Endothelial cell of umbilical vein (primary cell): ENCODE data around the gene TERT. TPM values are rescaled to one million over a fixed set of nuclear protein-coding genes. Genes with fewer than 3 reads are reported as not detected.

Source experiments
- BruUV-seq: library from RNA; stranded (reverse); fragments of 400-500 nt; replicated peaks from 2 replicates; lab custom pipeline; 2021; lab: Mats Ljungman, UMichigan
- CTCF ChIA-PET: fragments of 300-600, 350-600 bp; sonication (Branson Sonifier 250); formaldehyde crosslinking; loops from one replicate; lab custom pipeline; 2021; ENCODE audit warnings: antibody characterized with exemption, inconsistent platforms; lab: Charles Lee
- POLR2A ChIA-PET: fragments of 300-600, 350-600 bp; sonication (Branson Sonifier 250); formaldehyde crosslinking; loops from one replicate; lab custom pipeline; 2021; ENCODE audit warnings: antibody characterized with exemption, inconsistent platforms; lab: Charles Lee
- DNase-seq: peaks from one replicate; pipeline ENCODE4 v3.0.0-alpha.2; 2011; ENCODE audit warnings: low read depth, low spot score
- FAIRE-seq: peaks from 2 replicates; lab custom pipeline; 2011; peaks lifted over from hg19 to GRCh38; lab: Jason Lieb, UNC
- H2AFZ ChIP-seq: 2 replicates; pipeline ENCODE4 v1.6.0; 2012; ENCODE audit warnings: low read depth, low read length, control low read depth, inconsistent platforms
- H3K27ac ChIP-seq: 2 replicates; pipeline ENCODE4 v1.5.1; 2011; ENCODE audit warnings: low read depth, mild to moderate bottlenecking, control low read depth, low read length, moderate library complexity; ENCODE audit not compliant: insufficient read depth
- H3K27me3 ChIP-seq, 2 experiments: 2 replicates each; pipeline versions ENCODE4 v1.6.0 to v1.6.1; 2011; ENCODE audit warnings: low read length in 2 of 2, mixed read lengths in 1 of 2; ENCODE audit not compliant: control insufficient read depth in 2 of 2, insufficient read depth in 2 of 2
- H3K36me3 ChIP-seq, 2 experiments: 2 replicates in 1 of 2; 3 replicates in 1 of 2; pipeline ENCODE4 v1.5.1; 2011; ENCODE audit warnings: low read length in 2 of 2, mild to moderate bottlenecking in 1 of 2, moderate library complexity in 1 of 2; ENCODE audit not compliant: control insufficient read depth in 2 of 2, insufficient read depth in 2 of 2; ENCODE audit errors: extremely low read depth in 1 of 2
- H3K4me1 ChIP-seq: 3 replicates; pipeline ENCODE4 v1.5.1; 2011; ENCODE audit warnings: mild to moderate bottlenecking, low read length; ENCODE audit not compliant: control insufficient read depth, insufficient read depth; ENCODE audit errors: extremely low read depth
- H3K4me2 ChIP-seq: 2 replicates; pipeline ENCODE4 v1.6.1; 2011; ENCODE audit warnings: low read length, control low read depth, mixed read lengths; ENCODE audit not compliant: insufficient read depth
- H3K4me3 ChIP-seq, 3 experiments: fragments of 200-600 bp in 1 of 3; sonication (generic), shearing (Covaris generic) in 1 of 3; replicated peaks in 1 of 3; 2 replicates each; pipeline ENCODE4 v1.5.1; 2011 to 2016; ENCODE audit warnings: control low read depth in 3 of 3, low read length in 3 of 3, mild to moderate bottlenecking in 2 of 3, inconsistent platforms in 1 of 3, low read depth in 1 of 3, moderate library complexity in 1 of 3; ENCODE audit not compliant: insufficient read depth in 1 of 3
- H3K79me2 ChIP-seq: 2 replicates; pipeline ENCODE4 v1.6.0; 2012; ENCODE audit warnings: low read length, inconsistent platforms; ENCODE audit not compliant: control insufficient read depth, insufficient read depth
- H3K9ac ChIP-seq: replicated peaks from 2 replicates; pipeline ENCODE3; 2011; ENCODE audit warnings: low read length, control low read depth; ENCODE audit not compliant: insufficient read depth; ENCODE audit errors: extremely low read depth
- H3K9me1 ChIP-seq: replicated peaks from 3 replicates; pipeline ENCODE4 v1.6.0; 2011; ENCODE audit warnings: mild to moderate bottlenecking, low read length; ENCODE audit not compliant: control insufficient read depth, insufficient read depth; ENCODE audit errors: extremely low read depth
- H3K9me3 ChIP-seq: replicated peaks from 2 replicates; pipeline ENCODE4 v1.5.1; 2012; ENCODE audit warnings: low read length, inconsistent platforms; ENCODE audit not compliant: control insufficient read depth, insufficient read depth
- H4K20me1 ChIP-seq: replicated peaks from 2 replicates; pipeline ENCODE3; 2011; ENCODE audit warnings: mild to moderate bottlenecking, low read length; ENCODE audit not compliant: control insufficient read depth, insufficient read depth; ENCODE audit errors: extremely low read depth
- EZH2 ChIP-seq: IDR thresholded peaks from 2 replicates; pipeline ENCODE4 v1.6.1; 2012; ENCODE audit warnings: borderline replicate concordance, low read depth, mild to moderate bottlenecking, moderate library complexity, low read length, inconsistent platforms; ENCODE audit not compliant: severe bottlenecking
- FOS ChIP-seq: IDR thresholded peaks from 2 replicates; pipeline ENCODE4 v1.6.1; 2011; ENCODE audit warnings: mild to moderate bottlenecking, low read length, moderate library complexity, borderline replicate concordance; ENCODE audit not compliant: insufficient read depth
- GATA2 ChIP-seq: IDR thresholded peaks from 2 replicates; pipeline ENCODE4 v1.7.0; 2011; ENCODE audit warnings: low read depth, mild to moderate bottlenecking, moderate library complexity, mixed read lengths, low read length; ENCODE audit not compliant: insufficient read length, insufficient read depth
- JUN ChIP-seq: IDR thresholded peaks from 2 replicates; pipeline ENCODE4 v1.6.1; 2011; ENCODE audit warnings: borderline replicate concordance, low read depth; ENCODE audit not compliant: insufficient read length, insufficient read depth
- MYC ChIP-seq: IDR thresholded peaks from one replicate; pipeline ENCODE4 v1.6.1; 2011; ENCODE audit warnings: mild to moderate bottlenecking, low read depth, low read length
- POLR2A ChIP-seq: IDR thresholded peaks from 2 replicates; pipeline ENCODE4 v1.6.1; 2012; ENCODE audit warnings: low read depth, mild to moderate bottlenecking, control low read depth, low read length
- POLR2AphosphoS5 ChIP-seq: IDR thresholded peaks from 2 replicates; pipeline ENCODE4 v1.6.1; 2012; ENCODE audit warnings: low read depth, mild to moderate bottlenecking, control low read depth, low read length, moderate library complexity; ENCODE audit not compliant: insufficient read depth
- dilution Hi-C: fragments of 300-500 bp; cut with MboI; formaldehyde crosslinking; loops from one replicate; pipeline ENCODE4 v1.15.0; 2019; ENCODE audit warnings: low sequenced_read_pairs; ENCODE audit not compliant: extremely low pct_ligation_motif_present
- intact Hi-C: fragments of 100-400 bp; cut with micrococcal nuclease; formaldehyde crosslinking; loops from one replicate; pipeline ENCODE4 v1.10.0; 2022
- polyA plus RNA-seq, 4 experiments: library from polyadenylated mRNA; depleted of rRNA in 3 of 4; stranded (reverse) in 3 of 4; unstranded in 1 of 4; fragments of >200 nt; gene quantifications; 2 replicates each; pipeline versions ENCODE4 v1.2.1 to v1.2.3, GENCODE V29; 2011 to 2012; ENCODE audit warnings: missing spikeins in 1 of 4
- total RNA-seq: library from RNA; stranded (reverse); gene quantifications from 2 replicates; pipeline ENCODE4 v1.2.3, GENCODE V29; 2021
- TF ChIP-seq, protein P1 (sequence below): IDR thresholded peaks from 2 replicates; pipeline ENCODE4 v1.6.1; 2011; ENCODE audit not compliant: insufficient read depth, insufficient read length
- TF ChIP-seq, protein P2 (sequence below), 2 donors: IDR thresholded peaks; 1 replicate in 1 of 2; 2 replicates in 1 of 2; pipeline ENCODE4 v1.5.1; 2011; ENCODE audit warnings: low read length in 2 of 2, mild to moderate bottlenecking in 2 of 2, moderate library complexity in 2 of 2, control low read depth in 1 of 2, inconsistent platforms in 1 of 2, low read depth in 1 of 2; ENCODE audit not compliant: insufficient read depth in 1 of 2; ENCODE audit errors: extremely low read depth in 1 of 2

TERT gene
- total and polyA plus RNA-seq, 2 donors (not counting 3 experiments of a cell fraction or from before 2014, with no cell fraction given), result 0.04 TPM; not detected in 1

DNA sequence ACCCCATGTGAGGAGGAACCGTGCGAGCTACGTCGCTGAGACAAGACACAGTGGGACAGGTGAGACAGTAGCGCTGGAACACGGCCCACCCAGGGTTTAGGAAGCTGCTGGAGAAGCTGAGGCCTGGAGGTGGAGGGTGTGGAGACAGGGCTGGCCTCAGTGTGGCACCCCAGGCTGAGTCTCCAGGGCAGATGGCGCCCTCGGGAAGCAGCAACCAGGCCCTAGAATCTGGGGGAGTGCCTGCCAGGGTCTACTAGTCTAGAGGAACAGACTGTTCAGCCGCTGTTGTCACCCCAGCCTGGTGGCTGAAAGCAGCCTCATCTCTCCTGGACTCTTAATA, 4.6 kb upstream of the TERT start:
- Histone ChIP-seq H2AFZ (no peak overlapping the region), H3K9me3 (no peaks in the 10 kb centered on the region), H3K79me2 (no peaks in the 10 kb centered on the region), H3K27ac (no peak overlapping the region), H3K27me3 (peaks cover 0 to 20% of the 10 kb centered on the region in 2 experiments), H3K9ac (no peak overlapping the region), H3K4me1 (no peaks in the 10 kb centered on the region), H3K4me2 (no peak overlapping the region), H4K20me1 (no peaks in the 10 kb centered on the region), H3K9me1 (no peaks in the 10 kb centered on the region), H3K4me3 (no peak overlapping the region), H3K36me3 (no peaks in the 10 kb centered on the region)
- no peak for FAIRE-seq
- dilution Hi-C loops (no loop called here), intact Hi-C loops (no loop called here)
- TF ChIP-seq POLR2A, result no peak
- no peak for TF ChIP-seq MYC
- no peak for TF ChIP-seq JUN
- no peak for TF ChIP-seq EZH2
- no peak for TF ChIP-seq FOS
- TF ChIP-seq, protein P1, sequence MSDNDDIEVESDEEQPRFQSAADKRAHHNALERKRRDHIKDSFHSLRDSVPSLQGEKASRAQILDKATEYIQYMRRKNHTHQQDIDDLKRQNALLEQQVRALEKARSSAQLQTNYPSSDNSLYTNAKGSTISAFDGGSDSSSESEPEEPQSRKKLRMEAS, result no peak
- no peak for TF ChIP-seq GATA2
- TF ChIP-seq POLR2AphosphoS5, result no peak
- TF ChIP-seq, protein P2, sequence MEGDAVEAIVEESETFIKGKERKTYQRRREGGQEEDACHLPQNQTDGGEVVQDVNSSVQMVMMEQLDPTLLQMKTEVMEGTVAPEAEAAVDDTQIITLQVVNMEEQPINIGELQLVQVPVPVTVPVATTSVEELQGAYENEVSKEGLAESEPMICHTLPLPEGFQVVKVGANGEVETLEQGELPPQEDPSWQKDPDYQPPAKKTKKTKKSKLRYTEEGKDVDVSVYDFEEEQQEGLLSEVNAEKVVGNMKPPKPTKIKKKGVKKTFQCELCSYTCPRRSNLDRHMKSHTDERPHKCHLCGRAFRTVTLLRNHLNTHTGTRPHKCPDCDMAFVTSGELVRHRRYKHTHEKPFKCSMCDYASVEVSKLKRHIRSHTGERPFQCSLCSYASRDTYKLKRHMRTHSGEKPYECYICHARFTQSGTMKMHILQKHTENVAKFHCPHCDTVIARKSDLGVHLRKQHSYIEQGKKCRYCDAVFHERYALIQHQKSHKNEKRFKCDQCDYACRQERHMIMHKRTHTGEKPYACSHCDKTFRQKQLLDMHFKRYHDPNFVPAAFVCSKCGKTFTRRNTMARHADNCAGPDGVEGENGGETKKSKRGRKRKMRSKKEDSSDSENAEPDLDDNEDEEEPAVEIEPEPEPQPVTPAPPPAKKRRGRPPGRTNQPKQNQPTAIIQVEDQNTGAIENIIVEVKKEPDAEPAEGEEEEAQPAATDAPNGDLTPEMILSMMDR (IDR thresholded peaks at IDR 0.05; ENCODE audit: extremely low read depth in 1 of 2, insufficient read depth in 1 of 2, low read depth in 1 of 2, low read length in 2 of 2), result no peak
- ChIA-PET POLR2A (no interaction called here), CTCF (no interaction called here)
- no TSS peak for BruUV-seq
- no peak for DNase-seq
